Ovary (tissue), 1 donor: Measurements from ENCODE around the gene CNBD2.

Experiments
- EP300 ChIP-seq: sonication (generic); formaldehyde crosslinking; IDR thresholded peaks from one replicate; pipeline ENCODE4 v1.6.1; 2017; ENCODE audit warnings: antibody characterized with exemption
- POLR2A ChIP-seq: fragments of 450-650 bp; IDR thresholded peaks from one replicate; pipeline ENCODE4 v1.6.1; 2017; ENCODE audit warnings: antibody characterized with exemption, mild to moderate bottlenecking, moderate library complexity

DNA sequence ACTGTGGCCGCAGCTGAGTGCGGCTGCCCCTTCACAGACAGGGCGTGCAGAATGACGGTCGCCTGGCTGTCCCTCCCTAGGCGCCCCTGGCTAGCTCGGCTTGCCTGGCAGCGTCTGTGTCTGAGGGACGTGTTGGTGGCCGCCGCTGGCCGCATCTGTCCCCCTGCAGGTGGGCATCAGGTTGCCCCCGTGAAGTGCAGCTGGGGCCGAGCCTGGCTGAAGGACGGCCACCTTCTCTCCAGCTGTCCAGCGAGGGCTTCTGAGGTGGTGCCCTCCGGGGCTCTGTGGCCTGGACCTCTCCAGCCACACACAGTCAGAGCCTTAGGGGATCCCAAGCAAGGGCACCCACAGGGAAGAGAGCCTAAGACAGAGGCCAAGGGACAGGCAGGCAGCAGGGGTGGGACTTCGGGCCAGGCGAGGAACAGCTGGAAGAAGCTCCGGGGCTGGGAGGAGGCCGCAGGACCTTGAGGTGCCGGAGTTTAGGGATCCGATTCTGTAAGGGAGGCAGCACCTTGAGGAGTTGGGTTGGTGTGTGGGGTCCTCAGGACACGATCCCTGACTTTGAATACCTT is 97.1 kb downstream of the CNBD2 start:
- TF ChIP-seq EP300, result no peak
- TF ChIP-seq POLR2A, result no peak
